Right lobe of liver (tissue), 6 donors: ENCODE data around the gene SEMA6B. TPM values are rescaled to one million over a fixed set of nuclear protein-coding genes. Genes with fewer than 3 reads are reported as not detected.
"Not testable (repeated sequence)": the region's sequence is repeated elsewhere in the genome, so short reads cannot be mapped to it uniquely, and the experiment has no call there.

Experiments used
- ATAC-seq, 4 donors: fragments of 200-7000 bp; cut with Tn5 transposase; one replicate each; pipeline ENCODE4 v1.9.1; 2020; ENCODE audit warnings: mild to moderate bottlenecking in 4 of 4, moderate library complexity in 4 of 4
- DNase-seq, 3 donors: peaks; one replicate each; pipeline ENCODE4 v3.0.0-alpha.2; 2020
- H3K27ac ChIP-seq, 3 donors: fragments of 200-600 bp; one replicate each; pipeline ENCODE4 v1.8.0; 2022
- H3K27me3 ChIP-seq, 2 donors: fragments of 200-600 bp; one replicate each; pipeline ENCODE4 v1.8.0; 2022
- H3K36me3 ChIP-seq, 4 donors: fragments of 200-600 bp; sonication (generic) in 1 of 4; one replicate each; pipeline versions ENCODE4 v1.5.1 to v1.8.0; 2017 to 2022; ENCODE audit warnings: control low read depth in 1 of 4
- H3K4me1 ChIP-seq, 4 donors: fragments of 200-600 bp; sonication (generic) in 1 of 4; one replicate each; pipeline versions ENCODE4 v1.5.1 to v1.8.0; 2017 to 2022; ENCODE audit warnings: control low read depth in 1 of 4
- H3K4me3 ChIP-seq, 3 donors: fragments of 200-600 bp; one replicate each; pipeline ENCODE4 v1.8.0; 2022
- H3K9me3 ChIP-seq, 4 donors: fragments of 200-600 bp; sonication (generic) in 1 of 4; one replicate each; pipeline versions ENCODE4 v1.5.1 to v1.8.0; 2017 to 2022; ENCODE audit warnings: control low read depth in 1 of 4
- POLR2A ChIP-seq: fragments of 450-650 bp; IDR thresholded peaks from one replicate; pipeline ENCODE4 v1.6.1; 2017; ENCODE audit warnings: antibody characterized with exemption, mild to moderate bottlenecking
- WGBS: methylation state at CpG from one replicate; pipeline ENCODE4 v1.1.6; 2018; ENCODE audit warnings: low coverage, low lambda C conversion rate; ENCODE audit not compliant: insufficient coverage; ENCODE audit errors: missing lambda C conversion rate; 5-methylcytosine and 5-hydroxymethylcytosine counted together
- intact Hi-C, 2 donors: fragments of 100-400 bp; cut with DNase I; formaldehyde crosslinking; loops; one replicate each; pipeline versions ENCODE4 v1.11.2 to v1.14.1; 2022
- total RNA-seq, 6 experiments: library from RNA; depleted of rRNA in 2 of 6; stranded (reverse); fragments of >200 nt in 2 of 6; fragmentation: NEBNext Ultra II Directional in 3 of 6; extraction: Animal tissue kit (Norgen Biotek cat#: 25700) in 3 of 6; gene quantifications; one replicate each; pipeline versions ENCODE4 v1.1.0 to v1.2.4, GENCODE V29; 2016 to 2023
- TF ChIP-seq, protein P1 (sequence below), 4 donors: fragments of 200-600 bp in 3 of 4; fragments of 450-650 bp in 1 of 4; IDR thresholded peaks; one replicate each; pipeline versions ENCODE4 v1.5.1 to v1.8.0; 2016 to 2022; ENCODE audit warnings: antibody characterized with exemption in 4 of 4, mild to moderate bottlenecking in 2 of 4
- donor health status: DM: no; HTN: yes; CAD: no.
- donor health status: DM: no; HTN: no; CAD: no.
- donor health status: DM: no; HTN: no; CAD: no.
- donor health status: DM: no; HTN: yes; CAD: no.
- donor health status: DM: no; HTN: yes; CAD: no.

The SEMA6B gene
- total RNA-seq, 6 experiments from 2014 or later: 1.0 to 6.5 (median 2.3) TPM

DNA sequence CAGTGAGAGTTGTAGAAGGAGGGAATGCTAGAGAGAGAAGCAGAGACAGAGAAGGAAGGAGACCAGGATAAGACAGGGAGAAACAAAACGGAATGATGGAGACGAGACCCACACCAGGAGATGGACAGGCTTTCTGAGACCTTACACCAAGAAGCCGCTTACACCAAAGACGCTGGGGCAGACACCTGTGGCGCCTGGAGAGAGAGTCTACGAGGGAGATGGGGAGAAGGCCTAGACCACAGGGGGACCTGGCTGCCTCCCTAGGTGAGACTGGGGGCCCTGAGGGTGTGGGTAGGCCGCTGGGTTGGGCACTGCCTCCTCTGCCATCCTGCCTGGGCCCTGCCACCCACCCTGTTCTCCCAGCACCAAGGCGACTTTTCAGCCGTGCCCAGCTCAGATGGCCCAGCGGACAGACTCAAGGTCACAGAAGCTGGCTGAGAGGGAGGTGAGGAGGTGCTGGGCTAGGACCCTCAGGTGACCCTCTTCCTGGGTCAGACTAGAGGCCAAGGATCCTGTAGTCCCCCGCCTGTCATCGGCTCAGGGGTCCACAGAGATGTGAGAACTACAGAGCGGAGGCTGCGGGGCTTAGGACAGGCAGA is 29.5 kb downstream of the SEMA6B start:
- Histone ChIP-seq H3K9me3 (no peaks in the 10 kb centered on the region), H3K27me3 (no peaks in the 10 kb centered on the region), H3K36me3 (peaks cover 0 to 10% (median under 1%) of the 10 kb centered on the region in 4 donors), H3K4me3 (no peak overlapping the region), H3K27ac (no peak overlapping the region), H3K4me1 (peaks cover 0 to 17% (median 0%) of the 10 kb centered on the region in 4 donors)
- WGBS: 90% methylated on average over 8 of the region's 14 CpGs
- intact Hi-C loops: no loop called here
- DNase-seq (no peak), ATAC-seq (no peak)
- no peak for TF ChIP-seq POLR2A
- TF ChIP-seq, protein P1, sequence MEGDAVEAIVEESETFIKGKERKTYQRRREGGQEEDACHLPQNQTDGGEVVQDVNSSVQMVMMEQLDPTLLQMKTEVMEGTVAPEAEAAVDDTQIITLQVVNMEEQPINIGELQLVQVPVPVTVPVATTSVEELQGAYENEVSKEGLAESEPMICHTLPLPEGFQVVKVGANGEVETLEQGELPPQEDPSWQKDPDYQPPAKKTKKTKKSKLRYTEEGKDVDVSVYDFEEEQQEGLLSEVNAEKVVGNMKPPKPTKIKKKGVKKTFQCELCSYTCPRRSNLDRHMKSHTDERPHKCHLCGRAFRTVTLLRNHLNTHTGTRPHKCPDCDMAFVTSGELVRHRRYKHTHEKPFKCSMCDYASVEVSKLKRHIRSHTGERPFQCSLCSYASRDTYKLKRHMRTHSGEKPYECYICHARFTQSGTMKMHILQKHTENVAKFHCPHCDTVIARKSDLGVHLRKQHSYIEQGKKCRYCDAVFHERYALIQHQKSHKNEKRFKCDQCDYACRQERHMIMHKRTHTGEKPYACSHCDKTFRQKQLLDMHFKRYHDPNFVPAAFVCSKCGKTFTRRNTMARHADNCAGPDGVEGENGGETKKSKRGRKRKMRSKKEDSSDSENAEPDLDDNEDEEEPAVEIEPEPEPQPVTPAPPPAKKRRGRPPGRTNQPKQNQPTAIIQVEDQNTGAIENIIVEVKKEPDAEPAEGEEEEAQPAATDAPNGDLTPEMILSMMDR (IDR thresholded peaks at IDR 0.05): no peak

DNA sequence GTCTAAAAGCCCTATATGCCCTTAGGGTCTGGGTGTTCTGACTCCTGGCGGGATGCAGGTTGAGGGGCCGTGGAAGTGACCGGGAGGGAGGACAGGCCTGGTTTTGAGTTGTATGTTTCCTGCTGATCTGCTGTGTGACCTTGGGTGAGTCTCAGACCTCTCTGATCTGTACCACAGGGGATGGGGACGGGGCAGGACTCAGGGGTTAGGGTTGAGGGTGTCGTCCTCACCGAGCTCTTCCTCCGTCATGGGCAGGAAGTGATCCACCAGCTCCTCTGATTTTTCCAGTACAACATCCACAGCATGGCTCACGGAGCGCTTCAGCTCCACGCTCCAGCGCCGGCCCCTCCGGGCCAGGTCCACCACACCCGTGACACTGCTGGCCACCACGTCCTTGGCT is 30.6 kb downstream of the SEMA6B start:
- ATAC-seq (no peak), DNase-seq (no peak)
- Histone ChIP-seq H3K4me1 (peaks cover 0 to 15% (median 1%) of the 10 kb centered on the region in 4 donors), H3K4me3 (no peak overlapping the region), H3K36me3 (peaks cover 0 to 10% (median 1%) of the 10 kb centered on the region in 4 donors), H3K27ac (no peak overlapping the region), H3K9me3 (no peaks in the 10 kb centered on the region), H3K27me3 (no peaks in the 10 kb centered on the region)
- WGBS: 73% methylated on average over 4 of the region's 15 CpGs
- intact Hi-C loops: no loop called here
- no peak for TF ChIP-seq POLR2A
- TF ChIP-seq, protein P1 (IDR thresholded peaks at IDR 0.05): no peak

DNA sequence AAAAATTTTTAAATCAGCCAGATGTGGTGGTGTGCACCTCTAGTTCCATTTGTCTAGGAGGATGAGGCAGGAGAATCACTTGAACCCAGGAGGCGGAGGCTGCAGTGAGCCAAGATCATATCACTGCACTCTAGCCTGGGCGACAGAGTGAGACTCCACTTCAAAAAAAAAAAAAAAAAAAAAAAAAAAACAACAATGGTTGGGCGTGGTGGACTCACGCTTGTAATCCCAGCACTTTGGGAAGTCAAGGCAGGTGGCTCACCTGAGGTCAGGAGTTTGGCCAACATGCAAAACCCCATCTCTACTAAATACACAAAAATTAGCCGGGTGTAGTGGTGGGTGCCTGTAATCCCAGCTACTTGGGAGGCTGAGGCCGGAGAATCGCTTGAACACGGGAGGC is 32.1 kb downstream of the SEMA6B start:
- H3K9me3 ChIP-seq, H3K27ac ChIP-seq, DNase-seq, ATAC-seq, H3K27me3 ChIP-seq, H3K4me3 ChIP-seq, intact Hi-C loops: not testable (repeated sequence)
- Histone ChIP-seq H3K36me3 (peaks cover 0 to 10% (median 1%) of the 10 kb centered on the region in 4 donors), H3K4me1 (peaks cover 0 to 21% (median 8%) of the 10 kb centered on the region in 4 donors)
- WGBS: 92% methylated on average over 7 of the region's 8 CpGs

DNA sequence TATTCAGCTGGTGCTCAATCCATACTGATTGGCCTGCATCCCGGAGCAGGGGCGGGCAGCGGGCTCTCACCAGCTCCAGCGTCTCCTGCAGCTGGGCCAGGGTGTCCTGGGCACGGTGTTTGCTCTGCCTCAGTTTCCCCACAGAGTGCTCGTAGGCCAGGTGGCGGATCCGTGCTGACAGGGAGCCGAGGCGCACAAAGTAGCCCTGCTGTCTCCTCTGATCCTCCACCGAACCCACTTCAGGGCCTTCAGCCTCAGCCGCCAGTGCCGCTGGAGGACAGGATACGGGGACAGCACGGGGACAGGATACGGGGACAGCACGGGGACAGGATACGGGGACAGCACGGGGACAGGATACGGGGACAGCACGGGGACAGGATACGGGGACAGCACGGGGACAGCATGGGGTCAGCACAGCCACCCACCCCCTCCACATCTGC is 33.9 kb downstream of the SEMA6B start:
- Histone ChIP-seq H3K9me3 (no peaks in the 10 kb centered on the region), H3K27me3 (no peaks in the 10 kb centered on the region), H3K36me3 (peaks cover 0 to 10% (median 1%) of the 10 kb centered on the region in 4 donors), H3K27ac (no peak overlapping the region), H3K4me3 (no peak overlapping the region), H3K4me1 (peaks cover 0 to 34% (median 17%) of the 10 kb centered on the region in 4 donors)
- 68% methylated on average over 12 of the region's 23 CpGs for WGBS
- ATAC-seq (peak in 3 of 4 donors; percentile 3 to 43 (median 19)), DNase-seq (peak in 1 of 3 donors; percentile 33)
- no peak for TF ChIP-seq POLR2A
- TF ChIP-seq, protein P1 (IDR thresholded peaks at IDR 0.05): no peak
- intact Hi-C loops: no loop called here

DNA sequence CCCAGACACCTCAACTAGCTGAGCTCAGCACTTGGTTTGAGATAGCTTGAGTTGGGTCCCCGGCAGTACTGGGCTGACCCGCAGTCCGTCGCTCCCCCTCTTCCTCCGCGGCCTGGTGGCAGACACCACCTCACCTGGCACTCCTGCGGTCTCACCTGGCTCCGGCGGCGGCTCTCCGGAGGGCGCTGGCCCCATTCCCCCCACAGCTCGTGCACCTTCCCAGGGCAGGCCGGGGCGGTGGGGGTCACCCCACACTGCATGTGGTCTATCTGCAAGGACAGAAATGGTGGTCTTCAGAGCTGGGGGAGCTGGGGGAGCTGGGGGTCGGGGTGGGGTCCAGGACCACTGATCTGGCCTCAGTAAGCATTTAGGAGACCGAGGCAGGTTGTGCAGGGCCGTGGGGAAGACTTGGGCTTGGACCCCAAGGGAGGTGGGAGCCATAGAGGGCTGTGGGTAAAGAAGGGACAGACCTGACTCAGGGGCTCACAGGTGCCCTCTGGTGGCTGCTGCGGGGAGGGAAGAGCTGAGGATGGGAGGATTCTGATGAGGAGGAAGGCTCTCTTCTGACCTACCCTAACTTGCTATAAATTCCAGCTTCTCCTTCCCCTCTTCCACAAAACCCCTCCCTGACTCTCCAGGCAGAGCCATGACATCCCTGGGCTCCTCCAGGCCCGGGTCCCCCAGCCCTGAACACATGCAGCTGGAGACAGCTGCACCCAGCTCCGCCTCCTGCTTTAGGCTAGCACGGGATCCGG is 34.5 kb downstream of the SEMA6B start:
- ATAC-seq (peak; percentile 31 to 58 (median 56)), DNase-seq (peak in 2 of 3 donors; percentile 64 to 66)
- peak overlapping the region in 1 of 3 donors; percentile 6 for H3K27ac ChIP-seq
- TF ChIP-seq, protein P1 (IDR thresholded peaks at IDR 0.05): peak; percentile 44 to 75 (median 72)
- no peak for TF ChIP-seq POLR2A
- WGBS: 74% methylated on average over 16 of the region's 23 CpGs
- H3K4me3 ChIP-seq: no peak overlapping the region
- H3K4me1 ChIP-seq: peaks cover 0 to 38% (median 18%) of the 10 kb centered on the region in 4 donors
- no peaks in the 10 kb centered on the region for H3K9me3 ChIP-seq
- intact Hi-C loops: no loop called here
- H3K36me3 ChIP-seq: peaks cover 0 to 10% (median 1%) of the 10 kb centered on the region in 4 donors
- no peaks in the 10 kb centered on the region for H3K27me3 ChIP-seq
